Dermis blood vessel endothelial cell (primary cell): ENCODE measurements around the gene DOK3. TPM values are rescaled to one million over a fixed set of nuclear protein-coding genes. Genes with fewer than 3 reads are reported as not detected.

Experiments
- DNase-seq: peaks from one replicate; pipeline ENCODE4 v3.0.0; 2010
- total RNA-seq: library from RNA; depleted of rRNA; stranded (reverse); fragments of >200 nt; gene quantifications from 2 replicates; pipeline ENCODE4 v1.2.3, GENCODE V29; 2014

DOK3 gene
- total RNA-seq, 1 donor from 2014 or later: 4.6 TPM

- DNase-seq: no peak
These were observed 44.6 kb downstream of the DOK3 start for GRCh38 chr5:177465044-177465443.

- DNase-seq: peak; percentile 75
These were observed 47.5 kb downstream of the DOK3 start for GRCh38 chr5:177462021-177462670.

- DNase-seq: no peak
These were observed 49.6 kb downstream of the DOK3 start for GRCh38 chr5:177459819-177460628.

GRCh38 chr5:177459357-177459756 is 50.3 kb downstream of the DOK3 start:
- DNase-seq: no peak

- DNase-seq: no peak
These were observed 50.7 kb downstream of the DOK3 start for GRCh38 chr5:177458912-177459350.

GRCh38 chr5:177457852-177458681 is 51.6 kb downstream of the DOK3 start:
- no peak for DNase-seq

- peak; percentile 98 for DNase-seq
These were observed 52.4 kb downstream of the DOK3 start for GRCh38 chr5:177456976-177457851.

- DNase-seq: no peak
These were observed 53.0 kb downstream of the DOK3 start for GRCh38 chr5:177456591-177456964.

- peak; percentile 95 for DNase-seq
These were observed 53.7 kb downstream of the DOK3 start for GRCh38 chr5:177455661-177456590.

- DNase-seq: peak; percentile 81
These were observed 54.5 kb downstream of the DOK3 start for GRCh38 chr5:177455036-177455660.

- DNase-seq: peak; percentile 94
These were observed 55.1 kb downstream of the DOK3 start for GRCh38 chr5:177454397-177455035.

GRCh38 chr5:177453852-177454396 is 55.7 kb downstream of the DOK3 start:
- peak; percentile 41 for DNase-seq

GRCh38 chr5:177452688-177453638 is 56.7 kb downstream of the DOK3 start:
- peak; percentile 82 for DNase-seq

Other genes with a start within 250 kb of the DOK3 start
- 12.8 and 20.8 TPM in 2 replicates for gene RAB24, start 206.1 kb downstream of the DOK3 start, total RNA-seq
- 125 and 161 TPM in 2 replicates for gene PRELID1, start 206.0 kb downstream of the DOK3 start, total RNA-seq
- gene MXD3, start 197.9 kb downstream of the DOK3 start, total RNA-seq: 20.9 and 38.5 TPM in 2 replicates
- 407 and 457 TPM in 2 replicates for gene LMAN2, start 158.2 kb downstream of the DOK3 start, total RNA-seq
- gene RGS14, start 151.9 kb downstream of the DOK3 start, total RNA-seq: 4.4 and 9.9 TPM in 2 replicates
- gene SLC34A1, start 125.4 kb downstream of the DOK3 start, total RNA-seq: not detected in 2 replicates
- not detected in 2 replicates for gene PFN3, start 109.2 kb downstream of the DOK3 start, total RNA-seq
- 0.85 and 1.3 TPM in 2 replicates for gene F12, start 100.3 kb downstream of the DOK3 start, total RNA-seq
- 22.0 and 32.3 TPM in 2 replicates for gene GRK6, start 83.2 kb downstream of the DOK3 start, total RNA-seq
- gene PRR7, start 63.0 kb downstream of the DOK3 start, total RNA-seq: 4.5 and 4.8 TPM in 2 replicates
- 147 and 157 TPM in 2 replicates for gene DBN1, start 36.2 kb downstream of the DOK3 start, total RNA-seq
- gene PDLIM7, start 12.2 kb downstream of the DOK3 start, total RNA-seq: 38.3 and 73.0 TPM in 2 replicates
- gene DDX41, start 7.1 kb upstream of the DOK3 start, total RNA-seq: 68.2 and 98.8 TPM in 2 replicates
- 14.6 and 31.0 TPM in 2 replicates for gene FAM193B, start 44.7 kb upstream of the DOK3 start, total RNA-seq
- gene TMED9, start 82.4 kb upstream of the DOK3 start, total RNA-seq: 174 and 176 TPM in 2 replicates
- 31.0 and 35.6 TPM in 2 replicates for gene B4GALT7, start 90.3 kb upstream of the DOK3 start, total RNA-seq